Ishikawa (cell line): Measurements from ENCODE around the gene SMC6.

Experiments used
- CEBPB ChIP-seq: IDR thresholded peaks from 2 replicates; pipeline ENCODE4 v1.6.1; 2012
- CREB1 ChIP-seq: IDR thresholded peaks from 2 replicates; pipeline ENCODE4 v1.6.1; 2012; ENCODE audit warnings: low read depth
- EGR1 ChIP-seq: IDR thresholded peaks from 2 replicates; pipeline ENCODE4 v1.6.1; 2012
- EP300 ChIP-seq: IDR thresholded peaks from 2 replicates; pipeline ENCODE4 v1.6.1; 2012; ENCODE audit warnings: borderline replicate concordance
- FOXM1 ChIP-seq: IDR thresholded peaks from 2 replicates; pipeline ENCODE4 v1.6.1; 2012; ENCODE audit warnings: low read depth, borderline replicate concordance
- NFIC ChIP-seq: IDR thresholded peaks from 2 replicates; pipeline ENCODE4 v1.6.1; 2012
- RAD21 ChIP-seq: IDR thresholded peaks from 2 replicates; pipeline ENCODE4 v1.6.1; 2012; ENCODE audit warnings: low read depth
- TAF1 ChIP-seq: IDR thresholded peaks from 2 replicates; pipeline ENCODE4 v1.6.1; 2012; ENCODE audit warnings: low read depth, mild to moderate bottlenecking
- TCF12 ChIP-seq: IDR thresholded peaks from 2 replicates; pipeline ENCODE4 v1.6.1; 2012; ENCODE audit warnings: low read depth
- TEAD4 ChIP-seq: IDR thresholded peaks from 2 replicates; pipeline ENCODE4 v1.6.1; 2012
- YY1 ChIP-seq: IDR thresholded peaks from 2 replicates; pipeline ENCODE4 v1.6.1; 2012; ENCODE audit warnings: low read depth
- ZBTB7A ChIP-seq: IDR thresholded peaks from 2 replicates; pipeline ENCODE4 v1.6.1; 2012; ENCODE audit warnings: low read depth
- TF ChIP-seq, protein P1 (sequence below): IDR thresholded peaks from 2 replicates; pipeline ENCODE4 v1.6.1; 2012
- TF ChIP-seq, protein P2 (sequence below): IDR thresholded peaks from 2 replicates; pipeline ENCODE4 v1.6.1; 2012; ENCODE audit warnings: low read depth, mild to moderate bottlenecking
- TF ChIP-seq, protein P3 (sequence below): IDR thresholded peaks from 2 replicates; pipeline ENCODE4 v1.6.1; 2012

Gene SMC6

DNA sequence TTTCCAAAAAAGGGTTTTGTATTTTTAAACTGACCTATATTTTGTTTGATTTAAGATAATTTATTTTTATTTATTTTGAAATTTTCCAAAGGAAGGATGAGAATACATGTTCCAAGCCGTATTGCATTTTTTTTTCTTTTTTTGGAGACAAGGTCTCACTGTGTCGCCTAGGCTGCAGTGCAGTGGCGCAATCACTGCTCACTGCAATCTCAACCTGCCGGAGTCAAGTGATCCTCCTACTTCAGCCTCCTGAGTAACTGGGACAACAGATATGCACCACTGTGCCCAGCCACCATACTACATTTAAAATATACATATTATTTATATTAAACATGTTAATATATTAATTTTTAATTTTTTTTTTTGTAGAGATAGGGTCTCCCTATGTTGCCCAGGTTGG, 15.3 kb upstream of the SMC6 start:
- no peak for TF ChIP-seq NFIC
- TF ChIP-seq, protein P1, sequence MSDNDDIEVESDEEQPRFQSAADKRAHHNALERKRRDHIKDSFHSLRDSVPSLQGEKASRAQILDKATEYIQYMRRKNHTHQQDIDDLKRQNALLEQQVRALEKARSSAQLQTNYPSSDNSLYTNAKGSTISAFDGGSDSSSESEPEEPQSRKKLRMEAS: no peak
- TF ChIP-seq YY1: no peak
- no peak for TF ChIP-seq TAF1
- no peak for TF ChIP-seq FOXM1
- TF ChIP-seq, protein P2, sequence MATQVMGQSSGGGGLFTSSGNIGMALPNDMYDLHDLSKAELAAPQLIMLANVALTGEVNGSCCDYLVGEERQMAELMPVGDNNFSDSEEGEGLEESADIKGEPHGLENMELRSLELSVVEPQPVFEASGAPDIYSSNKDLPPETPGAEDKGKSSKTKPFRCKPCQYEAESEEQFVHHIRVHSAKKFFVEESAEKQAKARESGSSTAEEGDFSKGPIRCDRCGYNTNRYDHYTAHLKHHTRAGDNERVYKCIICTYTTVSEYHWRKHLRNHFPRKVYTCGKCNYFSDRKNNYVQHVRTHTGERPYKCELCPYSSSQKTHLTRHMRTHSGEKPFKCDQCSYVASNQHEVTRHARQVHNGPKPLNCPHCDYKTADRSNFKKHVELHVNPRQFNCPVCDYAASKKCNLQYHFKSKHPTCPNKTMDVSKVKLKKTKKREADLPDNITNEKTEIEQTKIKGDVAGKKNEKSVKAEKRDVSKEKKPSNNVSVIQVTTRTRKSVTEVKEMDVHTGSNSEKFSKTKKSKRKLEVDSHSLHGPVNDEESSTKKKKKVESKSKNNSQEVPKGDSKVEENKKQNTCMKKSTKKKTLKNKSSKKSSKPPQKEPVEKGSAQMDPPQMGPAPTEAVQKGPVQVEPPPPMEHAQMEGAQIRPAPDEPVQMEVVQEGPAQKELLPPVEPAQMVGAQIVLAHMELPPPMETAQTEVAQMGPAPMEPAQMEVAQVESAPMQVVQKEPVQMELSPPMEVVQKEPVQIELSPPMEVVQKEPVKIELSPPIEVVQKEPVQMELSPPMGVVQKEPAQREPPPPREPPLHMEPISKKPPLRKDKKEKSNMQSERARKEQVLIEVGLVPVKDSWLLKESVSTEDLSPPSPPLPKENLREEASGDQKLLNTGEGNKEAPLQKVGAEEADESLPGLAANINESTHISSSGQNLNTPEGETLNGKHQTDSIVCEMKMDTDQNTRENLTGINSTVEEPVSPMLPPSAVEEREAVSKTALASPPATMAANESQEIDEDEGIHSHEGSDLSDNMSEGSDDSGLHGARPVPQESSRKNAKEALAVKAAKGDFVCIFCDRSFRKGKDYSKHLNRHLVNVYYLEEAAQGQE: no peak
- no peak for TF ChIP-seq TCF12
- TF ChIP-seq RAD21: no peak
- TF ChIP-seq TEAD4: no peak

DNA sequence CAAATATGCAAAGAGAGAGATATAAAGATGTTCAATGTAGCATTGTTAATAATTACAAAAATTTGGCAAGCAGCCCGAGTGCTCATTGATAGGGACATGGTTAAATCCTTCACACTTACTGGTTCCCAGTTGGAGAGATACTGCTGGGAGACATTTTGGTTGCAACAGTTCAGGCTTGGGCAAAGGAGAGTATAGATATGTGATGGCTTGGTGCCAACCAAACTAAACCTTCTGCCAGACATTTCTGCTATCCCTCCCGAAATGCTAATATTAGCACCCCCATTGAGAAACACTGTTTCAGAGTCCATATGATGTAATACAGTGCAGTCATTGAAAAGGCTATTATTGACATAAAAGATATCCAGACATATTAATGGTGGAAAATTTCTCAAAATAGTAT, 11.8 kb upstream of the SMC6 start:
- TF ChIP-seq ZBTB7A (no peak), YY1 (no peak), EGR1 (no peak), RAD21 (no peak), CREB1 (no peak), EP300 (no peak), TCF12 (no peak), NFIC (no peak), FOXM1 (no peak), CEBPB (no peak), TEAD4 (no peak), TAF1 (no peak)
- TF ChIP-seq, protein P3, sequence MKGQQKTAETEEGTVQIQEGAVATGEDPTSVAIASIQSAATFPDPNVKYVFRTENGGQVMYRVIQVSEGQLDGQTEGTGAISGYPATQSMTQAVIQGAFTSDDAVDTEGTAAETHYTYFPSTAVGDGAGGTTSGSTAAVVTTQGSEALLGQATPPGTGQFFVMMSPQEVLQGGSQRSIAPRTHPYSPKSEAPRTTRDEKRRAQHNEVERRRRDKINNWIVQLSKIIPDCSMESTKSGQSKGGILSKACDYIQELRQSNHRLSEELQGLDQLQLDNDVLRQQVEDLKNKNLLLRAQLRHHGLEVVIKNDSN: no peak
- TF ChIP-seq, protein P2: no peak
- TF ChIP-seq, protein P1: no peak

DNA sequence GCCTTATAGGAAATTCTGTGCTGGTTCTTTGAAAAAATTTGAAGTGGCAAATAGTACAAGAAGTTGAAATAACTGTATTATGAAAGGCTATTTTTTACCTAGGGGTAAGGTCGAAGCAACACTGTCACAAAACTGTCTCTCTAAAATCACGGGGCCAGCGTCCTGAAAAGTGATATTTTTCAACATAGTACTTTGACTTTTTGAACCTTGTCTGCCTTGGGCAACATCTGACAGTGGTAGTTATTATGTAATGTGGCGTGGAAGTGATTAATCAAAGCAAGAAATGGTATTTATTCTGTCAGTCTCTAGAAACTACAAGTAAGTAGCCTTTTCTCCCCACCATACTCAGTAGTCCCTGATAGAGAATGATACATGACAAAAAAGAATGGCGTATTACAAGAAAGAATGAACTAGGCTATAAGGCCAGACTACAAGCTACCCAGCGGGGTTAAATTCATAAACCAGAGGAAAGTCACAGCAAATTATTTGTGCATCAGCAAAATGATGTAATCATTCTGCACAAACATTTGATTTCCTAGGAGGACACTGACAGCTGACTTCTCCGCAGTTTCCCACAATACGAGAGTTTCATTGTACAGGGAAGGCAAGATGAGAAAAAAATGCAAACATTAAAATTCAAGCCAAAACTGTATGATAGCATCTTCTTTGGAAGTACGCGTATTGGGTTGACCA, 10.2 kb upstream of the SMC6 start:
- TF ChIP-seq NFIC: no peak
- TF ChIP-seq TCF12: no peak
- no peak for TF ChIP-seq TAF1
- TF ChIP-seq FOXM1: no peak
- TF ChIP-seq EP300: no peak
- TF ChIP-seq CEBPB: no peak
- no peak for TF ChIP-seq EGR1
- TF ChIP-seq, protein P1: no peak
- TF ChIP-seq, protein P2: no peak
- no peak for TF ChIP-seq YY1
- no peak for TF ChIP-seq ZBTB7A
- TF ChIP-seq CREB1: no peak
- no peak for TF ChIP-seq RAD21
- TF ChIP-seq, protein P3: no peak
- TF ChIP-seq TEAD4: no peak

DNA sequence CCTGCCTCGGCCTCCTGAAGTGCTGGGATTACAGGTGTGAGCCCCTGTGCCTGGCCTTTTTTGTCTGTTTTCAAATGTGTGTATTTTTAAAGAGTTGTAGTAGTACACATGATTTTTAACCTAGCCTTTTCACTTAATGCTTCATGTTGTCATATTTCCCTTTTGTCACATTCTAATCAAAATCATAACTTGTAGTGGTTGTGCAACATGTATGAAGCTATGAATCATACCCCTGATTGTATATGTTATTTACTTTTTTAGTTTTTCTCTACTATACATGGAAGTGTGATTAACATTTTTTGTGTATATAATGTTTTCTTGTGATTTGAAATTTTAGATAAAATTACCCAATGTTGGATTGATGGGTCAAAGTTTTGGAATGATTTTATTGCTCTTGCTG, 8.8 kb upstream of the SMC6 start:
- TF ChIP-seq, protein P2: no peak
